GM03348 (cell line): Measurements from ENCODE around the gene R3HDM4.
A peak's percentile ranks its signal among the peaks of the same experiment; 100 is the strongest.

Experiments used
- DNase-seq: peaks from one replicate; pipeline ENCODE4 v3.0.0; 2012; ENCODE audit warnings: low spot score

R3HDM4 gene

DNA sequence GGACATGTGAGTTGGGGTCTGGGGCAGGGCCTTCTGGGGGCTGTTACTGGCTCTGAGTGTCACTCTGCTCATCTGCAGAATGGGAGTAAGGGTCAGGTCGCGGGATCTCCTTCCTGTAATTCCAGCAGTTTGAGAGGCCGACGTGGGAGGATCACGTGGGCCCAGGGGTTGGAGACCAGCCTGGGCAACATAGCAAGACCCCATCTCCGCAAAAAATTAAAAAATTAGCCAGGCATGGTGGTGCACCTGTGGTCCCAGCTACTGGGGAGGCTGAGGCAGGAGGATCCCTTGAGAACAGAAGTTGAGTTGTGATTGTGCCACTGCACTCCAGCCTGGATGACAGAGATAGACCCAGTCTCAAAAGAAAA lies 16.9 kb upstream of the R3HDM4 start:
- DNase-seq = no peak

DNA sequence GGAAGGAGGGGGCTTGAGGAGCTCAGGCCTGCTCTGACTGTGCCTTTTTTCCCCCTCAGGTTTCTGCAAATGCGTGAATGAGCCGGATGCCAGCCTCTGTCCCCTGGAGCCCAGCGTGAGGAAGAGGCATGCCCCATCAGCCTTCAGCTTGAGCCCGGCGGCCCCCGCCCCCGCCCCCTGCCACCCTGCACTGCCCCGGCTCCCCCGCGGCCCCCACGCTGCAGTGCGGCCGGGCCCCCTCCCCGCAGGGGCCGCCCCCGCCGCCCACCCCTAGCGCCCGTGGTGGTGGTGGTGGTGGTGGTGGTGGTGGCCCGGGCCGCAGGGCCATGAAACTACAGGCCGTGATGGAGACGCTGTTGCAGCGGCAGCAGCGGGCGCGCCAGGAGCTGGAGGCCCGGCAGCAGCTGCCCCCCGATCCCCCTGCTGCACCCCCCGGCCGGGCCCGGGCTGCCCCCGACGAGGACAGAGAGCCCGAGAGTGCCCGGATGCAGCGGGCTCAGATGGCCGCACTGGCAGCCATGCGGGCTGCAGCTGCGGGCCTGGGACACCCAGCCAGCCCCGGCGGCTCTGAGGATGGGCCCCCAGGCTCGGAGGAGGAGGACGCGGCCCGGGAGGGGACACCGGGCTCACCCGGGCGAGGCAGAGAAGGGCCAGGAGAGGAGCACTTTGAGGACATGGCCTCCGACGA lies 16.3 kb upstream of the R3HDM4 start:
- DNase-seq = no peak

DNA sequence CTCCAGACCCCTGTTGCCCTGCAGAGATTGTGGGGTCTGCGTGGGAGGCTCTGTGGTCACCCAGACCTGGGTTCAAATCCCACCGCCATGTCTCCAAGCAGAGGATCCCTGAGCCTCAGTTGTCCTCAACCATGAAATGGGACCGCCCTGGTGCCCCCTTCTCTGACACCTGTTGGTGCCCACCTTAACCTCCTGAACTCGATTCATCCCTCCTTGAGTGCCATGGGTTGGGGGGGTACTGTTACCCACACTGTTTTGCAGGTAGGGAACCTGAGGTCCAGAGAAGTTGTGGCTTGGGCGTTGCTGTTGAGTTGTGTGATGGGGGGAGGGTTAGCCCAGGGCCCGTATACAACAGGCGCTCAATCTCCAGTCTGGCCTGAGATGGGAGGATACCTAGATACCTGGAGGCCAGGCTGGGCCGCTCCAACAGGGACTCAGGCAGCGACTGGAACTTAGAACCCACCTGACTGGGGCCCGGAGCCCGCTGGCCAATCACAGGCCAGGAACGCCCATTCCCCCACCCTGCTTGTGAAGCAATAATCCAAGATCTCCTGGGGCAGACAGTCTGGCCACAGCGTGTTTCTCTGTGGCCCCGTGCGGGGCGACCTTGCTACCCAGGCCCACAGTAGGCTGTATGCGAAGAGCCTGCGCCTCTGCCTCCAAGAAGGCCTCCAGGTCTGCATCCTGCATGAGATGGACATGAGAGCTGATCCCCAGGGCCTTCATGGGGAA lies 15.6 kb upstream of the R3HDM4 start:
- peak; percentile 72 for DNase-seq

DNA sequence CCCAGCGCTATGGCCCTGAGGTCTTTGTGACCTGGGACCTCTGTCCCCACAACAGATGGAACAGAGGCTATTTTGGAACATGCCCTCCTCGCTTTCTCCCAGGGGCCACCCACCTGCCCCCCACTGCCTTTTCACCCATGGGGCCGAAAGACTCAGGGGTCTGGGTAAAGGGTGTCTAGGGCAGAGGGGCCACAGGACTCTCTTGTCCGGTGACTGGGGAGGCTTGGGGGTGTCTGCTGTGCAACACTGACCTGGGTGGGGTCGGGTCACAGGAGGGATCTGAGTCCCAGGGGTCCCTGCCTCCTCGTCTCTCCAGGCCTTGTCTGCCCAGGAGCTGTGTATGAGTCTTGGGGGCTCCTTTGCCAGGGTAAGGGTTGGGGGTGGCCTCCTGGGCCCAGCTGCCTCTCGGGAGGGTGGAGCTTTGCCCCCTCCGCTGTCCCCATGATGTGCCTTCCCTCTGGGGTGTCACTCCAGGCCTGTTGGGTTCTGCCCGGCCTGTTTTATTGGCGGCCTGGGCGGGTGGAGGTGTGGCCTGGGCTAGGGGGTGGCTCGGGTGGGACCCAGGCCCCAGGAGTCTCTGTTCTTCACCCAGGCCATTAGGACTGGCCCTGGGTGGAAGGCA lies 14.9 kb upstream of the R3HDM4 start:
- no peak for DNase-seq

DNA sequence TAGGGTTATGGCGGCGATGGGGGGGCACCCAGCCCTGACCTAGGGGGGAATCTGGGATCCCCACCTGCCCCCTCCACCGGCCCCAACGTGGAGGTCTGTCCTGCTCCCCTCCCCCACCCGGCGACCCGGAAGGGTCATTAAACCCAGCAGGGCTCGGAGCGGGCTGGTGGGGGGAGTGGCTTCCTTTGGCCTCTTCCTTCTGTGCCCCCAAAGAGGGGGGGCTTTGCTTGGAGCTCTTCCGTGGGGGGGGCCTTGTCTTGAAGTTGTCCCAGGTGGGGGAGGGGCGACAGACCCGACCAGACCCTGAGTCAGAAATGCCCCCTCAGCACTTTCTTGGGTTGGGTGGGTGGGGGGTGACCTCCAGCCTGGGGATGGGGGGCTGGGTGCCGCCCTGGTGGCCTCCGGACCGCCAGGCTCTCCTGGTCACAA lies 14.3 kb upstream of the R3HDM4 start:
- peak; percentile 45 for DNase-seq

DNA sequence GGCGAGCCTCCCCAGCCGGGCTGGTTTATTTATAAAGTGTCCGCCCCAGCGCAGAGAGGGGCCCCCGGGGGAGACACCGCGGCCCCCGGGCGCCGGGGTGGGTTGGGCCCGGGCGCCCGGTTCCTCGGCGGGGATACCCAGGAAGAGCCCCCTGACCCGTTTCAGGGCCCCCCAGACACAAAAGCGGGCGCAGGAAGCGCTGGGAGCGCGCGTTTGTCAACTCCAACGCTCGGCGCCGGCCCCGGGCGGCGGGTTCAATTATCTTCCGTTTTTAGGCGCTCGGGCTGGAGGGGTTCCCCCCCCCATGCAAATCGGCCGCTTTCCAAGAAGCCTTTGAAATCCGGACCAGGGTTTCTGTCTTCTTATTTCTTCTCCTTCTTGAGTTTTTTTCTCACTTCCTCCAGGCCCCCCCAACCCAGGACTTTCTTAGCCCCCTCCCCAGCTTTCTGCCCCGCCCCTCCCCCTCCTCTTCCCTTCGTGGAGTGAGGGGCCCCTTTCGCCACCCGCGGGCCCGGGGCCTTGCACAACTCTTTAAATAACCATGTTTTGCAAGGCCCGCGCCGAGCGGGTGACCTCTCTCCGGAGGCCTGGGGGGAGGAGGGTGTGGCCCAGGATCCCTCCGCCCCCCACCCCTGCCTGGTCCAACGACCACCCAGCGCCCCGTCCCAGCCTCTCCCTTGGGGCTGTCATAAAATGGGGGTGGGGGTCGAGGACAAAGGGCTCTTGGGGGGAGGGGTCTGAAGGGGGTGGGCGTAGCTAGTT lies 13.8 kb upstream of the R3HDM4 start:
- DNase-seq = peak; percentile 85

DNA sequence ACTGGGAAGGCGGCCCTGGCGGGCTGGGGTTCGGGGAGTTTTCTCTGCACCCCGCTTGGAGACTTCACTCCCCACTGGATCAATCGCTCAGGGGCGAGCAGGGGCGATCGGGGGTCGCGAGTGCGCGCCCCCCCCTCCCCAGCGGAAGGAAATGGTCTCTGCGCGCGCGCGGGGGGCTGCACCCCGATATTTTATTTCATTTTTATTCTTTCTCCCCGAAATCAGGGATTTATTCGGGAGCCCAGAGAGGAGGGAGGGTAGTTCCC lies 13.2 kb upstream of the R3HDM4 start:
- no peak for DNase-seq

DNA sequence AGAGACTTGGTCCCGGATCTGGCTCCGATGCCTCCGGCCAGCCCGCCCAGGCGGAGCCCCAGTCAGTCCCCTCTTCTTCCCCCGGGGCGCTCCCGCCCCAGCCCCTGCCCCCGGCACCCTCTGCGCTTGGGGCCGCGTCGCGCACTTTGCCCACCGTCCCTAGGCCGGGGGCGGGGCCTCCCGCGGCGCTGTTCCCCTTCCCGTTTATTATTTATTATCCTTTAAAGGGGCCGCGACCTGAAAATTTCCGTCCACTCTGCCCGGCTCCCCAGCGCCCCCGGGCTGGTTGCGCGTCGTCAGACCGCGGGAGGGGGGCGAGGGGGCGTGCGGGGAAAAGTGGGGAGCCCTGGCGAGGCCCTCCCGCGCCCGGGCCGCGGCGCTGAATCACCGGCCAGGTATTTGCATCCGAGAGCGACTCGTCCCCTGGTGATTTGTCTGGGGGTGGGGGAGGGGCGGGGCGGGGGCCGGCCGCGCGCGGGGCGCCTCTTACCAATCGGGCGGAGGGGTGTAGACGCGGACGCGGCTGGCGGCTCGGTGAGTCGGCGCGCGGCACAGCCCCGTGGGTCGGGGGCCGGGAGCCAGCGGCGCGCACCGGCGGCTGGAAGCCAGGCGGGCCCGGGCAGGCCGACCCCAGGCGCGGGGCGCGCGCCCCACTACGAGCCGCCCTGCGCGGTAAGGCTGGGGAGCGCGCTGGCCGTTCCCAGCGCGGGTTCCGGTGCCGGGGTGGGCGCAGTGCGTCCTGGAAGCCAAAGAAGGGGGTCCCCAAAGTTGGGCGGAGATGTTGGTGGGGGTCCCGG lies 12.7 kb upstream of the R3HDM4 start, which contains the start of gene ARID3A:
TSS of gene ARID3A (plus strand) at position 510 of the 797 bp plus-strand sequence. CDS start 3,494 bp downstream, outside the sequence.
- DNase-seq = peak; percentile 93

DNA sequence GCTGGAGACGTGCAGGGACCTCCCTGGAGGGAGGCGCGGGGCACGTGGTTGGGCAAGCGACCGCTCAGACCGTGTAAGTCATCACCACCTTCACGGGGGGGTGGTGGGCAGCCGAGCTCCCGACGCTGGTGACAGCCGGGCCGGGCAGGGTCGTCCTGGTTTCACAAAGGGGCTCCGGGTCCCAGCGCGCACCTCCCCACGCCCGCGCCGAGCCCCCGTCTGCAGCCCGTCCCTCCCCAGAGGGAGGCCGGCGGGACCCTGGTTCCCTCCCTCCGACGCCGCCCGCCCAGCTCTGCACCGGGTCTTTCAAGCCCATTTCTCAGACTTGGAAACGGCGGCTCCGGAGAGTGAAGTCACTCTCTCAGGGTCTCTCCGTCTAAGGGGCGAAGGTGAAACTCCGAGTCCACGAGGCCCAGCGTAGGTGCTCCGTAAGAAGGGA lies 12.1 kb upstream of the R3HDM4 start:
- DNase-seq = peak; percentile 57

DNA sequence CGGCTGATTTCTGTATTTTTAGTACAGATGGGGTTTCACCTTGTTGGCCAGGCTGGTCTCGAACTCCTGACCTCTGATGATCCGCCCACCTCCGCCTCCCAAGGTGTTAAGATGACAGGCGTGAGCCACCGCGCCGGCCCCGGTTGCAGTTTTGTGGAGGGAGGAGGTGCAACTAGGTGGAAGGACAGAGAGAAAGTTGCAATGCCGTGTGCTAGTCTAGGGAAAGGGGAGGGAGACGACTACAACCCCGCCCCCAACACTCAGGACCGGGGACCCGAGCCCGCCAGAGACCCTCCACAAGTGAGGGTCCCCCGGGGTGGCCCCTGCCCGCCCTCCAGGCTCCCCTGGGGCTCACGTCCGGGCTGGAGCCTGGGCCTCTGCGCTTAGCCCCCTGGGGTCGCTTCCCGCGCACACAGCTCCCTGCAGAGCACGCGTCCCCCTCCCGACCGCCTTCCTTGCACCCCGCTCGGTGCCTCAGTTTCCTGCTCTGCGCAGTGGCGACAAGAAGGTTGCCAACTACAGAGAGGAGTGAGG lies 11.6 kb upstream of the R3HDM4 start:
- no peak for DNase-seq

DNA sequence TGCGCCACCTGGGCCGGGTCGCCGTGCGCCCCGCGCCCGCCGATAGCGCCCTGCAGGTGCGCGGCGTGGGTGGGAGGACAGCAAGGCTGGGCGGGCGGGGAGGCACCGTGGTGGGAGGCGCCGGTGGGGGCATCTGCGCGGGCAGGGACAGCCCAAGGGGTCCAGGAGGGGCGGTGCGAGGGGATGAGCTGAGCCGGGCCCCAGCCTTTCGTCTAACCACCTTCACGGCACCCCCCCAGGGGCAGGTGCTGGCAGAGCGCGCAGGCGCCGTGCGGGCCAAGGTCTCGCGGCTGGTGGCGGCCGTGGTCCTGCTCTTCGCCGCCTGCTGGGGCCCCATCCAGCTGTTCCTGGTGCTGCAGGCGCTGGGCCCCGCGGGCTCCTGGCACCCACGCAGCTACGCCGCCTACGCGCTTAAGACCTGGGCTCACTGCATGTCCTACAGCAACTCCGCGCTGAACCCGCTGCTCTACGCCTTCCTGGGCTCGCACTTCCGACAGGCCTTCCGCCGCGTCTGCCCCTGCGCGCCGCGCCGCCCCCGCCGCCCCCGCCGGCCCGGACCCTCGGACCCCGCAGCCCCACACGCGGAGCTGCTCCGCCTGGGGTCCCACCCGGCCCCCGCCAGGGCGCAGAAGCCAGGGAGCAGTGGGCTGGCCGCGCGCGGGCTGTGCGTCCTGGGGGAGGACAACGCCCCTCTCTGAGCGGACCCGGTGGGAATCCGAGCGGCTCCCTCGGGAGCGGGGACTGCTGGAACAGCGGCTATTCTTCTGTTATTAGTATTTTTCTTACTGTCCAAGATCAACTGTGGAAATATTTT lies 7.2 kb upstream of the R3HDM4 start:
- DNase-seq = no peak

DNA sequence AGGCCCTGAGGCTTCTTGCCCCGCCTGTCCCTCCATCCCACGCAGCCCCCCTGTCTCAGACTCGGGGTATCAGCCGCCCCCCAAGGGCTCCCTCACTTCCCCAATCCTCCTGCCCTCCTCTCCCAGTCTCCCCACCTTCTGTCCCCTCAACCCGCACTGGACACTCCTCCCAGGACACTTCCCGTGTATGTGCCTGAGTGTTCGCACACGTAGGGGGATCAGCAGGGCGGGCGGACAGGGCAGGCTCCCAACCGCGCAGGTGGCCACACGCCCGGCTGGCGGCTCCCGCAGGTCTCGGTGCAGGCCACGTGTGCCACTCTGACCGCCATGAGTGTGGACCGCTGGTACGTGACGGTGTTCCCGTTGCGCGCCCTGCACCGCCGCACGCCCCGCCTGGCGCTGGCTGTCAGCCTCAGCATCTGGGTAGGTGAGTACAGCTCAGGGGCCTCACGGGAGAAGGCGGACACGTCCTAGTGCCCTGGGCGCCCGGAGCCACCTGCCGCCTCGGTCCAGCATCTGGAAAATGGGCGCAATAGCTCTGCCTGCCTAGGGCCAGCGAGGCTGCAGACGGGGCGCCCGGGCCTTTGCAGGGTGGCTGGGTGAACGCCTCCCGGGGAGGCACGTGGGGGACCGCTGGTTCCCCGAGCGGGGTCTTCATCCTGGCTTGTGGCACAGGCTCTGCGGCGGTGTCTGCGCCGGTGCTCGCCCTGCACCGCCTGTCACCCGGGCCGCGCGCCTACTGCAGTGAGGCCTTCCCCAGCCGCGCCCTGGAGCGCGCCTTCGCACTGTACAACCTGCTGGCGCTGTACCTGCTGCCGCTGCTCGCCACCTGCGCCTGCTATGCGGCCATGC lies 6.4 kb upstream of the R3HDM4 start:
- no peak for DNase-seq

DNA sequence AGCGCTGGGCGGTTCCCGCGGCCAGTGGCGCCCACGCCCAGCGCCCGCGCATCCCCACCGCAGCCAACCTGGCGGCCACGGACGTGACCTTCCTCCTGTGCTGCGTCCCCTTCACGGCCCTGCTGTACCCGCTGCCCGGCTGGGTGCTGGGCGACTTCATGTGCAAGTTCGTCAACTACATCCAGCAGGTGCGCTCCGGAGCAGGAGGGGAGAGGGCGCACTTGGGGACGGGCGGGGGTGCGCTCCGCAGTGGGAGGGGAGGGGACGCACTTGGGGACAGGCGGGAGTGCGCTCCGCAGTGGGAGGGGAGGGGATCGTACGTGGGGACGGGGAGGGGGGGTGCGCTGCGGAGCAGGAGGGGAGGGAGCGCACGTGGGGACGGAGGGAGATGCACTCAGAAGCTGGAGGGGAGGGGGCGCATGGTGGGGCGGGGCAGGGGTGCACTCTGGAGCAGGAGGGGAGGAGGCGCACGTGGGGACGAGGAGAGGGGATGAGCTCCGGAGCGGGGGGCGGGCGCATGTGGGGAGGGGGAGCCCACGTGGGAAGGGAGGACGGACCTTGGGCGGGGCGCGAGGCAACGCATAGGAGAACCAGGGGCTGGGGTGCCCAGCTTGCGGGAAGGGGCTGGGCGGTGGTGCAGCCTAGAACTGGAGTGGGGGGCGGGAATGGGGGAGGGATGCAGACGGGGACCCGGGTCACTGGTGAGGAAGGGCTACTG lies 5.6 kb upstream of the R3HDM4 start:
- no peak for DNase-seq

DNA sequence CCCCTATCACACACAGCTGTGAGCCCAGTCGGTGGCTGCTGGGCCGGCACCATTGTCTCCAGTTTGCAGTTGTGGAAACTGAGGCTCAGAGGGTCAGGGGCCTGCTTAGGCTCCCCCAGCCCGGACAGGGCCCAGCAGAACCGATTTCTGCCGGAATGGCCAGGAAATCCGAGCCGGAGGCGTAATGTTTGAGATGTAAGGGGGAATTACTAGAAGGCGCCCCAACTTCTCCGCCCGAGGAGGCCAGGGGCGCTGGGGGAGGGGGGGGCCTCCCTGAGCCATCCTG lies 5.1 kb upstream of the R3HDM4 start:
- DNase-seq = no peak

DNA sequence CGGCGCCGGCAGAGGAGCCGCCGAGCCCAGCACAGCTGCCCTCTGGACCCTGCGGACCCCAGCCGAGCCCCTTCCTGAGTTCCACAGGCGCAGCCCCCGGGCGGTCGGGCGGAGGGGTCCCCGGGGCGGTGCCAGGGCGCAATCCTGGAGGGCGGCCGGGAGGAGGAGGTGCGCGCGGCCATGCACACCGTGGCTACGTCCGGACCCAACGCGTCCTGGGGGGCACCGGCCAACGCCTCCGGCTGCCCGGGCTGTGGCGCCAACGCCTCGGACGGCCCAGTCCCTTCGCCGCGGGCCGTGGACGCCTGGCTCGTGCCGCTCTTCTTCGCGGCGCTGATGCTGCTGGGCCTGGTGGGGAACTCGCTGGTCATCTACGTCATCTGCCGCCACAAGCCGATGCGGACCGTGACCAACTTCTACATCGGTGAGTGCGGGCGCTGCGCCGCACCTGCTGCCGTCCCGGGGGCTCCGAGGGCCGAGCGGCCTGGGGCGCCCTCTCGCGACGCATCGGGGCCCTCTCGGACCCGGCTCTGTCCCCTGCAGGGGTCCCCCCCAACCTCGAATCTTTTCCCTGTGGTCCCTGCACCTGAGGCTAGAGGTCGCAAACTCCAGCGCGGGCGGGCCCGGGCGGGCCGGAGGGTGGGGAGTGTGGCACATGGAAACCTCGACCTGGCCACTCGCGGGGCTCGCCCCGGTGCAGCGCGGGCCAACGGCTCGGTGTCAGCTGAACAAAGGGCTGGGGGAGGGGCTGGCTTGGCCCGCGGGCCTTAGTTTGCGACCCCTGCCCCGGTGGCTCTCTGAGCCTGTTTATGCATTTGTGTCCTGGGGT lies 4.5 kb upstream of the R3HDM4 start, which contains the start of gene KISS1R:
TSS of gene KISS1R (plus strand) at position 11 of the 829 bp plus-strand sequence. CDS start at position 181, 170 bp downstream.
- no peak for DNase-seq

DNA sequence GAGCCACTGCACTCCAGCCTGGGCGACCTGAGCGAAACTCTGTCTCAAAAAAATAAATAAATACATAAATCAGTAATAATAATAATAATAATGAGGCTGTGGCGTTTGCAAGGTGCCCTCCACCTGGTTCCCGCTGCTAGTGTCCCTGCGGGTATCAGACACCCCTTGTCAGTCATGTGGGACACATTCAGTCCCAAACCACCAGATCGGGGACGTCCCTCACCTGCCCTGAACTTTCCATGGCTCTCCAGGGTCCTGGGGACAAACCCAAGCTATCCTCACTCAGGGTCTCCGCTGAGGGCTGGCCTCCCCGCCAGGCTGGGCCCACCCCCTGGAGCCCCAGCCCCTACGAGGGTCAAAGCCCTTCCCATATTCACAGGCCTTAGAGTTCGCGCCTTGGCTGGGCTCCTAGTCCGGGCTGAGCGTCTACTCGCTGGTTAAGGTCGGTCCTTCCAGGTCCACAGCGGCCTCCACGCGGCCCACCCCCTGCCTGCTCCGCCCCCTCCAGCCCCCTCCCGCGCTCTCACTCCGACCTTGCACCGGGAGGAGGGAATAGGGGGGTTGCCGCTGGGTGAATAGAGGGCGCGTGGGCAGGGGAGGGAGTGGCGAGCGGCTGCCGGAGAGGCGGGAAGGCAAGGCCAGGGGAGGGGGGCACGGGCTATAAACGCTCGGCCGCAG lies 3.8 kb upstream of the R3HDM4 start:
- no peak for DNase-seq

DNA sequence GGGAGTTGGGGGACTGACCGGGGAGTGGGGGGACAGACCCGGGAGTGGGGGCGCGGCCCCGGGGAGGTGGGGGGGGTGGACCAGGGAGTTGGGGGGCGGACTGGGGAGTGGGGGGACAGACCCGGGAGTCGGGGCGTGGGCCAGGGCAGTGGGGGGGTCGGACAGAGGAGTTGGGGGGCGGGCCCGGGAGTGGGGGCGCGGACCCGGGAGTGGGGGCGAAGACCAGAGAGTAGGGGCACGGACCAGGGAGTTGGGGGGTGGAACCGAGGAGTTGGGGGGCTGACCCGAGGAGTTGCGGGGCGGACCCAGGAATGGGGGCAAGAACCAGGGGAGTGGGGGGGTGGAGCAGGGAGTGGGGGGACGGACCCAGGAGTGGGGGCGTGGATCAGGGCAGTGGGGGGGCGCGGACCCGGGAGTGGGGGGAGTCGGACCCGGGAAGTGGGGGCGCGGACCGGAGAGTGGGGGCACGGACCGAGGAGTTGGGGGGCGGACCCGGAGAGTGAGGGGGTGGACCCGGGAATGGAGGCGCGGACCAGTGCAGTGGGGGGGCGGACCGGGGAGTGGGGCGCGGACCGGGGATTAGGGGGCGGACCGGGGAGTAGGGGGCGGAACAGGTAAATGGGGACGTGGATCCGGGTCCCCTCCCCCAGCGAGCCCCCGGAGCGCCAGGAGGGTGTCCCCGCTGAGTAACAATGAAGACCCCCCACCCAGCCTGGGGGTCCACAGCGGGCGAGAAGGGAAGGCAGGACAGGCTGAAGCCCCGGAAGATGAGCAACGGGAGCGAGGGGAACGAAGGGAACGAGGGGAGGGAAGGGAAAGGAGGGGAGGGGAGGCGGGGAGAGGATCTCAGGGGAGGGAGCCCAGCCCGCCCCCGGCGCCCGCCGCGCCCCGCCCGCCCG lies 589 bp downstream of the R3HDM4 start:
- peak; percentile 71 for DNase-seq
